HepG2 (cell line): Measurements from ENCODE around the gene CUL7. TPM values are rescaled to one million over a fixed set of nuclear protein-coding genes. Genes with fewer than 3 reads are reported as not detected.

Source experiments
- CC2D1A ChIP-seq: sonication (generic); formaldehyde crosslinking; IDR thresholded peaks from 2 replicates; pipeline ENCODE4 v1.8.1; 2023; ENCODE audit warnings: mild to moderate bottlenecking, missing genetic modification reagents
- HNF1B ChIP-seq: sonication (generic); formaldehyde crosslinking; IDR thresholded peaks from 2 replicates; pipeline ENCODE4 v1.5.1; 2020; ENCODE audit warnings: mild to moderate bottlenecking, moderate library complexity, missing genetic modification reagents
- MXD4 ChIP-seq: IDR thresholded peaks from 2 replicates; pipeline ENCODE4 v1.6.1; 2016; ENCODE audit warnings: mild to moderate bottlenecking, missing biosample characterization, missing genetic modification reagents
- NR0B2 ChIP-seq: sonication (generic); formaldehyde crosslinking; IDR thresholded peaks from 2 replicates; pipeline ENCODE4 v1.4.0; 2020; ENCODE audit warnings: mild to moderate bottlenecking, missing genetic modification reagents
- PRDM4 ChIP-seq: sonication (generic); formaldehyde crosslinking; IDR thresholded peaks from 2 replicates; pipeline ENCODE4 v1.9.0; 2021; ENCODE audit warnings: missing genetic modification reagents, borderline replicate concordance
- RXRA ChIP-seq: sonication (generic); formaldehyde crosslinking; IDR thresholded peaks from 2 replicates; pipeline ENCODE4 v1.5.1; 2020; ENCODE audit warnings: missing genetic modification reagents
- ZKSCAN8 ChIP-seq: IDR thresholded peaks from 2 replicates; pipeline ENCODE4 v1.6.1; 2016; ENCODE audit warnings: borderline replicate concordance, missing genetic modification reagents, missing compliant biosample characterization
- ZNF18 ChIP-seq: sonication (generic); formaldehyde crosslinking; IDR thresholded peaks from 2 replicates; pipeline ENCODE4 v1.8.0; 2022; ENCODE audit warnings: mild to moderate bottlenecking, missing genetic modification reagents; ENCODE audit not compliant: insufficient replicate concordance
- ZNF275 ChIP-seq: sonication (generic); formaldehyde crosslinking; IDR thresholded peaks from 2 replicates; pipeline ENCODE4 v1.8.0; 2022; ENCODE audit warnings: missing genetic modification reagents, mild to moderate bottlenecking, inconsistent platforms, borderline replicate concordance
- ZNF350 ChIP-seq: sonication (generic); formaldehyde crosslinking; IDR thresholded peaks from 2 replicates; pipeline ENCODE4 v1.4.0; 2020; ENCODE audit warnings: mild to moderate bottlenecking, low read depth, missing genetic modification reagents, borderline replicate concordance
- ZNF44 ChIP-seq: sonication (generic); formaldehyde crosslinking; IDR thresholded peaks from 2 replicates; pipeline ENCODE4 v1.5.1; 2020; ENCODE audit warnings: mild to moderate bottlenecking, missing genetic modification reagents
- ZNF550 ChIP-seq: sonication (generic); formaldehyde crosslinking; IDR thresholded peaks from 2 replicates; pipeline ENCODE4 v1.4.0; 2020; ENCODE audit warnings: mild to moderate bottlenecking, missing genetic modification reagents, borderline replicate concordance
- ZNF567 ChIP-seq: sonication (generic); formaldehyde crosslinking; IDR thresholded peaks from 2 replicates; pipeline ENCODE4 v1.8.1; 2023; ENCODE audit warnings: mild to moderate bottlenecking, missing genetic modification reagents, borderline replicate concordance
- ZSCAN30 ChIP-seq: sonication (generic); formaldehyde crosslinking; IDR thresholded peaks from 2 replicates; pipeline ENCODE4 v1.5.0; 2020; ENCODE audit warnings: mild to moderate bottlenecking, missing genetic modification reagents
- polyA plus RNA-seq, 8 experiments: library from polyadenylated mRNA; depleted of rRNA in 3 of 8; stranded (reverse) in 7 of 8; unstranded in 1 of 8; fragments of >200 nt; fragmentation: Illumina TruSeq in 4 of 8; extraction: Trizol in 4 of 8; gene quantifications; 2 replicates each; pipeline versions ENCODE4 v1.2.1 to v1.2.3, GENCODE V29; 2011 to 2016; ENCODE audit warnings: low read depth in 4 of 8, missing spikeins in 1 of 8, mixed read lengths in 1 of 8; ENCODE audit not compliant: insufficient read depth in 1 of 8
- total RNA-seq, 5 experiments: library from RNA; depleted of rRNA; stranded (reverse); fragments of >200 nt; fragmentation: Illumina TruSeq; extraction: Trizol; gene quantifications; 2 replicates each; pipeline ENCODE4 v1.2.3, GENCODE V29; 2016; ENCODE audit warnings: low read depth in 1 of 5
- TF ChIP-seq, protein P1 (sequence below): sonication (generic); formaldehyde crosslinking; IDR thresholded peaks from 2 replicates; pipeline ENCODE4 v1.4.0; 2020; ENCODE audit warnings: missing genetic modification reagents, borderline replicate concordance

Gene CUL7
- total and polyA plus RNA-seq, 2 of the 13 experiments (the other 11 are each of a cell fraction or from before 2014, with no cell fraction given): 32.0 to 60.7 TPM

DNA sequence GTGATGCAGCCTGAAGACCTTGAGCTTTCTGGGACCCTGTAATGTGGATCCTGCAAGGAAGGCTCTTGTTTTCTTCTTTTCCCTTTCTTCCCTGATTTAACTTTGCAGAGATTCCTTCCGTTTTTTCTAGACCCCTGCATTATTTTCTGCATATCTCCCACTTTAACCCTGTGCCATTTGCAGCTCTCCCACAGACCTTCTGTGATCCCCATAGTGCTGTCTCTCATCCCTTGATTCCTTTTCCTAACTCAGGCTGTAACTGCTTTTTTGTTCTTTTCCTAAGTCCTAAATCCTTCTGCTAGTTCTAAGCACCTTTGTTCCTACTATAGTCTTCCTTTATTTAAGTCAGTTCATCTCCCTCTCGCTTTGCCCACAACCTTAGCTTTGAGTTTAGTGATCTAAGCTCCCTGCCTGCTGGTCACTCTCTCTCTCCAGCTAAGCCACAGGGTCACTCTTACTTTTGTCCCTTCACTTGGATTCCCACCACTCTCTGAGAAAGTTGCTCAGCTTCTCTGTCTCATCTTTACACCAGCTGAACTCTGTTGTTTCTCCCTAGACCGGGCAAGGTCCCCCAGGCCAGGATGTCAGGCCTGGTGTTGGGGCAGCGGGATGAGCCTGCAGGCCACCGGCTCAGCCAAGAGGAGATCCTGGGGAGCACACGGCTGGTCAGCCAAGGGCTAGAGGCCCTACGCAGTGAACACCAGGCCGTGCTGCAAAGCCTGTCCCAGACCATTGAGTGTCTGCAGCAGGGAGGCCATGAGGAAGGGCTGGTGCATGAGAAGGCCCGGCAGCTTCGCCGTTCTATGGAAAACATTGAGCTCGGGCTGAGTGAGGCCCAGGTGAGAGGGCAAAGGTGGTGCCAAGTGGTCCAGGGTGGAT, 7.3 kb upstream of the CUL7 start (continued):
- TF ChIP-seq ZNF275 (no peak), ZNF18 (CRISPR knock-in tag) (no peak), ZSCAN30 (CRISPR knock-in tag) (0 out of 2 replicates have a peak, but pooled peaks have one; percentile 65), ZNF550 (CRISPR knock-in tag) (no peak), PRDM4 (0 out of 2 replicates have a peak, but pooled peaks have one; percentile 76), ZNF44 (CRISPR knock-in tag) (0 out of 2 replicates have a peak, but pooled peaks have one; percentile 60), HNF1B (CRISPR knock-in tag) (peak; percentile 40; the same call in 1 of the 2 replicates), ZNF350 (CRISPR knock-in tag) (no peak; the same call in 1 of the 2 replicates), ZNF567 (CRISPR knock-in tag) (peak; percentile 71; the same call in 1 of the 2 replicates), CC2D1A (no peak), ZKSCAN8 (CRISPR knock-in tag) (no peak), NR0B2 (no peak), MXD4 (CRISPR knock-in tag) (no peak), RXRA (peak; percentile 65; the same call in 1 of the 2 replicates)
- TF ChIP-seq, protein P1, sequence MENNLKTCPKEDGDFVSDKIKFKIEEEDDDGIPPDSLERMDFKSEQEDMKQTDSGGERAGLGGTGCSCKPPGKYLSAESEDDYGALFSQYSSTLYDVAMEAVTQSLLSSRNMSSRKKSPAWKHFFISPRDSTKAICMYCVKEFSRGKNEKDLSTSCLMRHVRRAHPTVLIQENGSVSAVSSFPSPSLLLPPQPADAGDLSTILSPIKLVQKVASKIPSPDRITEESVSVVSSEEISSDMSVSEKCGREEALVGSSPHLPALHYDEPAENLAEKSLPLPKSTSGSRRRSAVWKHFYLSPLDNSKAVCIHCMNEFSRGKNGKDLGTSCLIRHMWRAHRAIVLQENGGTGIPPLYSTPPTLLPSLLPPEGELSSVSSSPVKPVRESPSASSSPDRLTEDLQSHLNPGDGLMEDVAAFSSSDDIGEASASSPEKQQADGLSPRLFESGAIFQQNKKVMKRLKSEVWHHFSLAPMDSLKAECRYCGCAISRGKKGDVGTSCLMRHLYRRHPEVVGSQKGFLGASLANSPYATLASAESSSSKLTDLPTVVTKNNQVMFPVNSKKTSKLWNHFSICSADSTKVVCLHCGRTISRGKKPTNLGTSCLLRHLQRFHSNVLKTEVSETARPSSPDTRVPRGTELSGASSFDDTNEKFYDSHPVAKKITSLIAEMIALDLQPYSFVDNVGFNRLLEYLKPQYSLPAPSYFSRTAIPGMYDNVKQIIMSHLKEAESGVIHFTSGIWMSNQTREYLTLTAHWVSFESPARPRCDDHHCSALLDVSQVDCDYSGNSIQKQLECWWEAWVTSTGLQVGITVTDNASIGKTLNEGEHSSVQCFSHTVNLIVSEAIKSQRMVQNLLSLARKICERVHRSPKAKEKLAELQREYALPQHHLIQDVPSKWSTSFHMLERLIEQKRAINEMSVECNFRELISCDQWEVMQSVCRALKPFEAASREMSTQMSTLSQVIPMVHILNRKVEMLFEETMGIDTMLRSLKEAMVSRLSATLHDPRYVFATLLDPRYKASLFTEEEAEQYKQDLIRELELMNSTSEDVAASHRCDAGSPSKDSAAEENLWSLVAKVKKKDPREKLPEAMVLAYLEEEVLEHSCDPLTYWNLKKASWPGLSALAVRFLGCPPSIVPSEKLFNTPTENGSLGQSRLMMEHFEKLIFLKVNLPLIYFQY (CRISPR knock-in tag): no peak
